H1 (cell line): Measurements from ENCODE around the gene EPHB1.

Source experiments
- BRCA1 ChIP-seq: IDR thresholded peaks from 2 replicates; pipeline ENCODE4 v1.6.1; 2012; ENCODE audit warnings: low read depth, low read length, improper control_type of control experiment
- CHD1 ChIP-seq: IDR thresholded peaks from 2 replicates; pipeline ENCODE4 v1.6.1; 2012; ENCODE audit warnings: low read depth, low read length, improper control_type of control experiment
- CHD2 ChIP-seq: IDR thresholded peaks from 2 replicates; pipeline ENCODE4 v1.6.1; 2012; ENCODE audit warnings: low read length, improper control_type of control experiment
- CTCF ChIP-seq, 3 experiments: IDR thresholded peaks; 1 replicate in 2 of 3; 2 replicates in 1 of 3; pipeline versions ENCODE4 v1.5.1 to v1.6.1; 2011; ENCODE audit warnings: low read length in 3 of 3, mild to moderate bottlenecking in 3 of 3, inconsistent platforms in 2 of 3, low read depth in 1 of 3, moderate library complexity in 1 of 3; ENCODE audit not compliant: insufficient read depth in 1 of 3; ENCODE audit errors: control extremely low read depth in 1 of 3
- E2F6 ChIP-seq: IDR thresholded peaks from 2 replicates; pipeline ENCODE4 v1.6.1; 2012; ENCODE audit warnings: inconsistent platforms
- EP300 ChIP-seq, 2 experiments: IDR thresholded peaks; 1 replicate in 1 of 2; 2 replicates in 1 of 2; pipeline ENCODE4 v1.6.1; 2011 to 2012; ENCODE audit warnings: low read depth in 2 of 2, low read length in 2 of 2, mild to moderate bottlenecking in 2 of 2, borderline replicate concordance in 1 of 2, inconsistent platforms in 1 of 2, moderate library complexity in 1 of 2
- FOSL1 ChIP-seq: IDR thresholded peaks from 2 replicates; pipeline ENCODE4 v1.6.1; 2011; ENCODE audit warnings: mild to moderate bottlenecking, low read depth, low read length, moderate library complexity; ENCODE audit not compliant: insufficient read depth
- POLR2A ChIP-seq, 2 experiments: IDR thresholded peaks; 1 replicate in 1 of 2; 2 replicates in 1 of 2; pipeline ENCODE4 v1.6.1; 2011; ENCODE audit warnings: low read depth in 2 of 2, low read length in 2 of 2, mild to moderate bottlenecking in 2 of 2; ENCODE audit errors: control extremely low read depth in 1 of 2
- RAD21 ChIP-seq, 2 experiments: IDR thresholded peaks in 1 of 2; conservative IDR thresholded peaks in 1 of 2; 2 replicates each; pipeline ENCODE4 v1.6.1; 2011; ENCODE audit warnings: low read depth in 2 of 2, low read length in 2 of 2, improper control_type of control experiment in 1 of 2, inconsistent platforms in 1 of 2, mild to moderate bottlenecking in 1 of 2, moderate library complexity in 1 of 2
- SIX5 ChIP-seq: IDR thresholded peaks from 2 replicates; pipeline ENCODE4 v1.6.1; 2011; ENCODE audit warnings: mild to moderate bottlenecking, low read depth, low read length
- SRF ChIP-seq: IDR thresholded peaks from 2 replicates; pipeline ENCODE4 v1.6.1; 2011; ENCODE audit warnings: mild to moderate bottlenecking, low read depth, low read length, moderate library complexity
- TAF1 ChIP-seq: IDR thresholded peaks from 2 replicates; pipeline ENCODE4 v1.6.1; 2011; ENCODE audit warnings: mild to moderate bottlenecking, low read depth, low read length

- TF ChIP-seq EP300 (IDR thresholded peaks at IDR 0.05; ENCODE audit: borderline replicate concordance in 1 of 2, low read depth in 2 of 2, low read length in 2 of 2) (no peak), CHD1 (no peak), RAD21 (IDR thresholded peaks at IDR 0.05 in 1 of 2, conservative IDR thresholded peaks at IDR 0.05 in 1 of 2; ENCODE audit: low read depth in 2 of 2, low read length in 2 of 2) (no peak), TAF1 (no peak), FOSL1 (no peak), CTCF (IDR thresholded peaks at IDR 0.05; ENCODE audit: control extremely low read depth in 1 of 3, insufficient read depth in 1 of 3, low read depth in 1 of 3, low read length in 3 of 3) (no peak), POLR2A (IDR thresholded peaks at IDR 0.05; ENCODE audit: control extremely low read depth in 1 of 2, low read depth in 2 of 2, low read length in 2 of 2) (no peak), SIX5 (no peak), E2F6 (no peak), CHD2 (no peak), SRF (no peak), BRCA1 (no peak)
Observed at GRCh38 chr3:134777341-134777740, 17.7 kb upstream of the EPHB1 start.
